RWPE2 (cell line): ENCODE results near the gene RADIL.
"Not testable (repeated sequence)": the region's sequence is repeated elsewhere in the genome, so short reads cannot be mapped to it uniquely, and the experiment has no call there.

Experiments
- ATAC-seq: fragments of 200-7000 bp; cut with Tn5 transposase; 3 replicates; pipeline ENCODE4 v1.9.1; 2021; ENCODE audit warnings: low read depth
- DNase-seq: peaks from one replicate; pipeline ENCODE4 v3.0.0-alpha.2; 2020; ENCODE audit warnings: low spot score
- H3K27ac ChIP-seq: fragments of 450-650 bp; 2 replicates; pipeline ENCODE4 v1.5.1; 2017; ENCODE audit warnings: mild to moderate bottlenecking; ENCODE audit not compliant: poor library complexity, severe bottlenecking
- H3K27me3 ChIP-seq: fragments of 250-450 bp; sonication (Bioruptor Pico); 2 replicates; pipeline ENCODE4 v1.5.1; 2021; ENCODE audit warnings: mild to moderate bottlenecking, moderate library complexity; ENCODE audit not compliant: insufficient read depth, poor library complexity, severe bottlenecking
- H3K36me3 ChIP-seq: fragments of 250-450 bp; sonication (Bioruptor Pico); 2 replicates; pipeline ENCODE4 v1.5.1; 2020; ENCODE audit warnings: low read depth, mild to moderate bottlenecking, moderate library complexity
- H3K4me1 ChIP-seq: fragments of 250-450 bp; sonication (Bioruptor Pico); 2 replicates; pipeline ENCODE4 v1.5.1; 2021; ENCODE audit warnings: mild to moderate bottlenecking, moderate library complexity; ENCODE audit not compliant: insufficient read depth, poor library complexity, severe bottlenecking
- H3K4me3 ChIP-seq: fragments of 250-450 bp; sonication (Bioruptor Pico); 2 replicates; pipeline ENCODE4 v1.5.1; 2021; ENCODE audit warnings: mild to moderate bottlenecking, moderate library complexity; ENCODE audit not compliant: severe bottlenecking
- H3K9me3 ChIP-seq: fragments of 250-450 bp; sonication (Bioruptor Pico); 2 replicates; pipeline ENCODE4 v1.5.1; 2021; ENCODE audit warnings: mild to moderate bottlenecking, moderate library complexity; ENCODE audit not compliant: severe bottlenecking
- CTCF ChIP-seq: fragments of 450-650 bp; IDR thresholded peaks from one replicate; pipeline ENCODE4 v1.5.1; 2017; ENCODE audit warnings: mild to moderate bottlenecking, moderate library complexity; ENCODE audit not compliant: poor library complexity, severe bottlenecking

The RADIL gene

GRCh38 chr7:4895766-4896165 is 12.2 kb upstream of the RADIL start:
- ATAC-seq (no peak), DNase-seq (no peak)
- no peak for TF ChIP-seq CTCF
- no peak overlapping the region for H3K27ac ChIP-seq
- H3K4me1 ChIP-seq, result no peaks in the 10 kb centered on the region
- no peak overlapping the region for H3K4me3 ChIP-seq
- no peaks in the 10 kb centered on the region for H3K27me3 ChIP-seq
- no peaks in the 10 kb centered on the region for H3K9me3 ChIP-seq
- no peaks in the 10 kb centered on the region for H3K36me3 ChIP-seq

- Histone ChIP-seq H3K27ac (no peak overlapping the region), H3K9me3 (no peaks in the 10 kb centered on the region), H3K27me3 (no peaks in the 10 kb centered on the region), H3K4me1 (no peaks in the 10 kb centered on the region), H3K36me3 (no peaks in the 10 kb centered on the region), H3K4me3 (no peak overlapping the region)
- ATAC-seq, result no peak
- no peak for TF ChIP-seq CTCF
- DNase-seq, result no peak
Measured at GRCh38 chr7:4894482-4894881, 11.0 kb upstream of the RADIL start.

GRCh38 chr7:4893929-4894475 is 10.5 kb upstream of the RADIL start:
- ATAC-seq (no peak), DNase-seq (no peak)
- no peaks in the 10 kb centered on the region for H3K36me3 ChIP-seq
- H3K9me3 ChIP-seq, result no peaks in the 10 kb centered on the region
- TF ChIP-seq CTCF, result no peak
- no peak overlapping the region for H3K4me3 ChIP-seq
- no peaks in the 10 kb centered on the region for H3K27me3 ChIP-seq
- H3K4me1 ChIP-seq, result no peaks in the 10 kb centered on the region
- H3K27ac ChIP-seq, result no peak overlapping the region

- not testable (repeated sequence) for H3K36me3 ChIP-seq
Measured at GRCh38 chr7:4893188-4893587, 9.7 kb upstream of the RADIL start.

GRCh38 chr7:4891522-4891921 is 8.0 kb upstream of the RADIL start:
- not testable (repeated sequence) for ATAC-seq, H3K9me3 ChIP-seq, DNase-seq, H3K4me1 ChIP-seq, H3K4me3 ChIP-seq, H3K36me3 ChIP-seq, H3K27me3 ChIP-seq, H3K27ac ChIP-seq

More at GRCh38 chr7:4893188-4893587, 9.7 kb upstream of the RADIL start:
- not testable (repeated sequence) for DNase-seq, ATAC-seq, H3K27me3 ChIP-seq, H3K27ac ChIP-seq, H3K4me3 ChIP-seq, H3K4me1 ChIP-seq, H3K9me3 ChIP-seq

GRCh38 chr7:4889682-4890081 is 6.2 kb upstream of the RADIL start:
- ATAC-seq, result no peak

More at GRCh38 chr7:4889682-4890081, 6.2 kb upstream of the RADIL start:
- Histone ChIP-seq H3K27me3 (no peaks in the 10 kb centered on the region), H3K4me3 (no peak overlapping the region), H3K36me3 (no peaks in the 10 kb centered on the region), H3K9me3 (no peaks in the 10 kb centered on the region), H3K27ac (no peak overlapping the region), H3K4me1 (no peaks in the 10 kb centered on the region)
- no peak for TF ChIP-seq CTCF
- no peak for DNase-seq
